Germinal center (tissue), 1 donor: Measurements from ENCODE around the gene SRRM5.
A peak's percentile ranks its signal among the peaks of the same experiment; 100 is the strongest.
"Not testable (repeated sequence)": the region's sequence is repeated elsewhere in the genome, so short reads cannot be mapped to it uniquely, and the experiment has no call there.

Source experiments
- DNase-seq: peaks from one replicate; pipeline ENCODE4 v3.0.0; 2012; ENCODE audit warnings: mixed read lengths, low spot score

Gene SRRM5

GRCh38 chr19:43618921-43619261 is 7.0 kb downstream of the SRRM5 start:
- DNase-seq, result peak; percentile 66

GRCh38 chr19:43619262-43620060 is 7.6 kb downstream of the SRRM5 start, which contains the start of gene ZNF428:
ZNF428 (minus strand) TSS chr19:43619629; CDS start chr19:43614304, 5,325 bp downstream.
- DNase-seq, result peak; percentile 92

- no peak for DNase-seq
These were observed 8.4 kb downstream of the SRRM5 start for GRCh38 chr19:43620061-43621001.

- DNase-seq, result no peak
These were observed 10.2 kb downstream of the SRRM5 start for GRCh38 chr19:43622070-43622469.

GRCh38 chr19:43622956-43623355 is 11.1 kb downstream of the SRRM5 start:
- no peak for DNase-seq

GRCh38 chr19:43623889-43624670 is 12.2 kb downstream of the SRRM5 start:
- DNase-seq, result no peak

- peak; percentile 90 for DNase-seq
These were observed 13.0 kb downstream of the SRRM5 start for GRCh38 chr19:43624933-43625332.

GRCh38 chr19:43625918-43626579 is 14.2 kb downstream of the SRRM5 start:
- peak; percentile 34 for DNase-seq

GRCh38 chr19:43626838-43627237 is 14.9 kb downstream of the SRRM5 start:
- no peak for DNase-seq

- no peak for DNase-seq
These were observed 16.9 kb downstream of the SRRM5 start for GRCh38 chr19:43628646-43629326.

- no peak for DNase-seq
These were observed 19.6 kb downstream of the SRRM5 start for GRCh38 chr19:43631491-43631890.

GRCh38 chr19:43633520-43633919 is 21.6 kb downstream of the SRRM5 start:
- DNase-seq, result no peak

- no peak for DNase-seq
These were observed 22.2 kb downstream of the SRRM5 start for GRCh38 chr19:43634068-43634467.

- no peak for DNase-seq
These were observed 22.6 kb downstream of the SRRM5 start for GRCh38 chr19:43634506-43634871.

- DNase-seq, result no peak
These were observed 23.1 kb downstream of the SRRM5 start for GRCh38 chr19:43634872-43635560.

GRCh38 chr19:43635561-43635940 is 23.7 kb downstream of the SRRM5 start:
- DNase-seq, result not testable (repeated sequence)

GRCh38 chr19:43636121-43636683 is 24.3 kb downstream of the SRRM5 start:
- no peak for DNase-seq

GRCh38 chr19:43638214-43638994 is 26.5 kb downstream of the SRRM5 start:
- DNase-seq, result no peak

- no peak for DNase-seq
These were observed 27.2 kb downstream of the SRRM5 start for GRCh38 chr19:43638995-43639518.
